Measurements from ENCODE around the gene ZSCAN5B.
"Not testable (repeated sequence)": the region's sequence is repeated elsewhere in the genome, so short reads cannot be mapped to it uniquely, and the experiment has no call there.

- TF ChIP-seq, protein P1, sequence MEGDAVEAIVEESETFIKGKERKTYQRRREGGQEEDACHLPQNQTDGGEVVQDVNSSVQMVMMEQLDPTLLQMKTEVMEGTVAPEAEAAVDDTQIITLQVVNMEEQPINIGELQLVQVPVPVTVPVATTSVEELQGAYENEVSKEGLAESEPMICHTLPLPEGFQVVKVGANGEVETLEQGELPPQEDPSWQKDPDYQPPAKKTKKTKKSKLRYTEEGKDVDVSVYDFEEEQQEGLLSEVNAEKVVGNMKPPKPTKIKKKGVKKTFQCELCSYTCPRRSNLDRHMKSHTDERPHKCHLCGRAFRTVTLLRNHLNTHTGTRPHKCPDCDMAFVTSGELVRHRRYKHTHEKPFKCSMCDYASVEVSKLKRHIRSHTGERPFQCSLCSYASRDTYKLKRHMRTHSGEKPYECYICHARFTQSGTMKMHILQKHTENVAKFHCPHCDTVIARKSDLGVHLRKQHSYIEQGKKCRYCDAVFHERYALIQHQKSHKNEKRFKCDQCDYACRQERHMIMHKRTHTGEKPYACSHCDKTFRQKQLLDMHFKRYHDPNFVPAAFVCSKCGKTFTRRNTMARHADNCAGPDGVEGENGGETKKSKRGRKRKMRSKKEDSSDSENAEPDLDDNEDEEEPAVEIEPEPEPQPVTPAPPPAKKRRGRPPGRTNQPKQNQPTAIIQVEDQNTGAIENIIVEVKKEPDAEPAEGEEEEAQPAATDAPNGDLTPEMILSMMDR (conservative IDR thresholded peaks at IDR 0.05; ENCODE audit: low read depth, low read length), result not testable (repeated sequence)
- not testable (repeated sequence) for TF ChIP-seq EZH2 (IDR thresholded peaks at IDR 0.05; ENCODE audit: low read length, unreplicated experiment)
These were observed 21.3 kb downstream of the ZSCAN5B start for GRCh38 chr19:56176310-56176709.

All from PC-3 (cell line).